HG03521 (cell line): ENCODE data around the gene ARHGAP36.

ENCODE experiments used
- ATAC-seq: cut with Tn5 transposase; IDR thresholded peaks from one replicate; pipeline ENCODE4 v1.9.1; 2021; ENCODE audit warnings: mild to moderate bottlenecking, moderate library complexity; ENCODE audit not compliant: unreplicated experiment

The ARHGAP36 gene

DNA sequence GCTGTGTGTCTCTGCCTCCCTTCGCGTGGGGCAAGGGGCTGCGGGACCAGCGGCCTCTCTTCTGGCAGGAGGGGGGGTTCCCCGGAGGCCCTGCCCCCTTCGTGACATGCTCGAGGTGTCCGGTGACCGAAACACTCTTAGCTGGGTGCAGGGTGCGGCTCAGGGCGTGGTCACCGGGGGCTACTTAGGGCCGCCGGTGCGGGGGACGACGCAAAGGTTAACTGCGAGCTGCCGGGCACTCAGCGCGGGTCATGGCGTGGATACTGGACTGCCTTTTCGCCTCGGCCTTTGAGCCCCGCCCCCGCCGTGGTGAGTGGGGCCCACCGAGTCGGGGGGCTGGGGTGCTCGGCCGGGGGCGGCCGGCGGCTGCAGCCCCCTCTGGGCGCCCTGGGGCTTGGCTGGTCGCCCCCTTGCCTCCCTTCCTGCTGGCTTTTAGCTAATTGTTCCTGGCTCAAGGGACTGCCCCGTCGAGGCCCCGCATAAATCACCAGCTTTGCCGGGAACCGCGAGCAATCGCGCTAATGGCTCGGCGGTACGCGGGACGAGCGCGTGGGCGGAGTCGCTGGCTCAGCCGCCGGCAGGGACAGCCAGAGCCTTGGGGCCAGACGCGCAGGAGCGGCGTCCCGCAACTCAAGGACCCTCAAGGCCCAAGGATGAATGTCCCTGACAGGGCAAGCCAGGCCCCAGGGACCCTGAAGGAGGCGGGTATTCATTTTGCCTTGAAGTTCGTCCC, at the start of gene ARHGAP36:
TSS of gene ARHGAP36 (plus strand) at position 211 of the 733 bp plus-strand sequence. CDS start 23,320 bp downstream, outside the sequence.
- ATAC-seq = no peak

DNA sequence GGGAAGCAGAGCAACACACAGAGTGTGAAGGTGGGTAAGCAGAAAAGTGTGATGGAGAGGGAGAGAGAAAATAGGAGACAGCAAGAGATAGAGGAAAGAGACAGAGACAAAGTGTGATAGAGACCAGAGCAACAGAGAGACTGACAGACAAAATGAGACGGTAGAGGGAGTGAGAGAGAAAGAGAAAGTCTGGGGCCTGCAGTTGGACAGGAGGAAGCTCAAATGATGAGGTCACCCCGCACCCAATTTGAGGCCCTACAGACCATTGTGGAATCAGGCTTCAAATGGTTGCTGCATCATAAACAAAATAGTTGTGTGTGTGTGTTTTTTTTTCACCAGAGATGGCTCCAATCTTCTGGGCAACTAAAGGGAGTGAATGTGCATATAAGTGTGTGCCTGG, 48.0 kb upstream of the ARHGAP36 start:
- ATAC-seq = no peak

GRCh38 chrX:131025336-131025735, 32.8 kb upstream of the ARHGAP36 start:
- ATAC-seq = no peak

DNA sequence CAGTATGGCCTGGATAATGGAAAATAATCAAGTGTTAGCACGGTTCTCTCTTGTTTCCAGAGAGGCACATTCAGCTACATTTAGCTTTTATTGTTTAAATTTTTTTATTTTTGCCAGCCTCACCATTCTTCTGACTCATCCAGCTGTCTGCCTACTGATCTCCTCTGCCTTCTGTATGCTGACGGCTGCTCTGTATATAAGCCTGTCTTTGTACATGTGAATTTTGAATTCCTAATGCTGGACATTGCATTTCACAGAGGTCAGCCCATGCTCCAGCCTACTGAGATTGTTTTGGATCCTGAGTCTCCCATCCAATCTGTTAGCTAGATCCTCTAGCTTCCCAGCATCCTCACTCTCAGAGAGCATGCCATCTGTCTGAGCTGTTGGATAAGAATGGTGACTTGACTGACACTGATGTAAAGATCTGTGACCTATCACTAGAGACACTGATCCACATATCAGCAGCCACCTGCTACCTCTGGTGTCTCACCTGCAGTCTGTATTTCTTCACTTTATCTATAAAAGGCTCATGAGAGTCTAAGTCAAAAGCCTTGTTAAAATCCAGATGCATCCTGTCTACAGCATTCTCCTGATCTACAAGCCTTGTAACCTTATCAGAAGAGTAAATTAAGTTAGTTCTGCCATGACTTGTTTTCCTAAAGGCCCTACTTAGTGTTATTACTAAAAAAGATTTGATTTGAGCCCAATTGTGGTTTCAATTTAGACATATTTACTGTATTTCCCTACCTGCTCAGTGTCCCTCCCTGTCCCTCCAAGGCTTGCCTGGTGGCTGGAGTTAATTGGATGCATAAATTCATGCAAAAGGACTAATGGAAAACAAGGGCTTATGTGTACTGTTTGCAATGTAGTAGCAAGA, 25.6 kb upstream of the ARHGAP36 start:
- ATAC-seq = no peak

DNA sequence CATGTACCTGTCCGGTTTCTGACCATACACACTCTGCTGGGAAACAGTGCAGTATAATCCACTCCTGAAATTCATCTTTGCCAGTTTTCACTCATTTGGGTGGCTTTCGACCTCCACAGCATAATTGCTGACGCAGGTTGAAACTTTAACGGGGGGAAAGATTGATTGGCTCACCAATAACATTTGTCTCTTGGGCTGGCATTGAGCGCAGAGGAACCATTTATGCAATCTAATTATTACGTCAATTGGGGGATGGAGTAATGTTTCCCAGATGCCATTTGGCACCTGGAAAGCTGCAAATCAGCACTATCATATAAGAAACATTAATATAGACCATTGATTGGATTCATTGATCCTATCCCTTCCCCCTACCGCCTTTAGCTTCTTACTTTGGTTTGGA, 24.1 kb upstream of the ARHGAP36 start:
- no peak for ATAC-seq

DNA sequence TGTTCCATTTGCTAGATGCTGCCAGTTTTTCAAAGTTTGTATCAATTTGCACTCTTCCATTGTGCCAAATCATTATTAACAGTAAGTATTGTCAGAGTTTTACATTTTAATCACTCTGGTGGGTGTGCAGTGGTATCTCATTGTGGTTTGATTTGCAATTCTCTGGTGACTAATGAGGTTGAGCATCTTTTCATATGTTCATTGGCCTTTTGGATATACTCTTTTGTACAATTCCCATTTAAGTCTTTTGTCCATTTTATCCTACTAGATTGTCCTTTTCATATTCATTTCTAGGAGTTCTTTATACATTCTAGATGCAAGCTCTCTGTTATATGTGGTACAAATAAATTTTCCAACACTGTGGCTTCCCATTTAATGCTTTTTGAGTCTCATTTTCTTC, 17.4 kb upstream of the ARHGAP36 start:
- no peak for ATAC-seq

DNA sequence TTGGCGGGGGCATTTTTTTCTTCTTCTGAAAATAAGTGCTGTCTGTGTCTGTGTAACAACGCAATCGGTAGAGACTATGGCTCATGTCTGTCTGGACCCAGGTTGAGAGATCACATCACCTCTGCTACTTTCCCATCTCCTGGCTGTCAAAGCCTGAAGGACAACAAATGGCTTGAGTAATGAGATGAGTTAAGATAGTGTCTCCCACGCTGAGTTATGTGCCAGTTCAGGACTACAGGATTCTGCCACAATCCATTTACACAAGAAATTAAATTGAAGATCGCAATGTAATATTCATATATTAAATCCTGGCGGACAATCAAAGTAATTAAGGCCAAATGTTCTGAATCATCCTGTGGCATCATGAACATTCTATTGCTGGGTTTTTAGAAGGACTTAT, 16.5 kb upstream of the ARHGAP36 start:
- ATAC-seq = no peak

DNA sequence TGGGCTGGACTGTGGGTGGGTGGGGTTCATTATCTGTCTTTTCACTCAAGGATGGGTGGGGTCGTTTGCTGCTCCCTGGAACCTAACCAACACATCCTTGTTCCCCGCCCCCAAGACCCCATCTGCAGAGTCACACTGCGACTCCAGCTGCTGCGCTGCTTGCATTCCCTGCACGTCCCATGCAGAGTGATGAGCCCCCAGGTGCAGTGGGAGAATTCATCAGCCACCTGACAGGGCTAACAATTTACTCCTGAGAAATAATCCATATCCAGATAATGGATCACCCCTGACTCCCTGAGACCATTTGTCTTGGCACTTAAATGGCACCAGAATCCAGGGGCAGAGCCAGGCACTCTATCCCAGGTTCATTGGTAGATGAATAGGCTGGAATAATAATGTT, 12.4 kb upstream of the ARHGAP36 start:
- no peak for ATAC-seq

- no peak for ATAC-seq
These were observed 11.6 kb upstream of the ARHGAP36 start for GRCh38 chrX:131046596-131046995.

DNA sequence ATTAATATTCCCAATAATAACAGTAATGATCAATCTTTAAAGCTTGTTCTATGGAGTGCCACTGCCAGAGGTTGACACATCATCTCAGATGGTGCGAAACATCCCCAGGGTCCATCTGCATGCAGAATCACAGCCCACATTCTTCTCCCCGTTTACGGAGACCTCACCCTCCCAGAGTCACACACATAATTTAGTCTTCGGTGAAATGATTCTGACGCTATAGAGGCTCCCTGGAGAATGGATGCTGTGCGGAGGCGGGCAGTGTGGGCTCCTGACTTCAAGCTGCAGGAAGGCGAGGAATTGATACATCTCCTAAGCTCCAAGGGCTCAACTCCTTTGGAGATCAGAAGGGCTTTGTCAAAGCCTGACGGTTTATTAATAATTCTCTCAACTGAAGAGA, 11.0 kb upstream of the ARHGAP36 start:
- ATAC-seq = no peak

- ATAC-seq = no peak
These were observed 5.1 kb upstream of the ARHGAP36 start for GRCh38 chrX:131053076-131053475.

GRCh38 chrX:131054906-131055305, 3.2 kb upstream of the ARHGAP36 start:
- ATAC-seq = no peak

DNA sequence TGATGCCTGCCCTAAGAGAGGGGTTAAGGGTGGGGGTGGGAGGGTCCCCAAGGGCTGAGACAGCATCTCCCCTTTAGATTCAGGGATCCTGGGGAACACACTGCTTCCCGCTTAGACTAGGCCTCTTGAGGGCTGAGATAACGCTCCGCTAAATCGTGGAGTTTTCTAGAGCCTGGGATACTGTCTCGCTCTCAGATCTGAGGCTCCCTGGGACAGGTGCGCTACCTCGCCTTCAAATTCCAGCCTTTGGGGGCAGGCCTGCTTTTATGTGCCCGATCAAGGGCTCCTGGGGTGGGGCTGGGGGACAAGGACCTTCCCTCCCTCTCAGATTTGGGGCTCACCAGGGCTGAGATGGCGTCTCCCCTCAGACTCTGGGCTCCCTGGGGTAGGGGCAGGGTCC, 440 bp upstream of the ARHGAP36 start:
- ATAC-seq = no peak

DNA sequence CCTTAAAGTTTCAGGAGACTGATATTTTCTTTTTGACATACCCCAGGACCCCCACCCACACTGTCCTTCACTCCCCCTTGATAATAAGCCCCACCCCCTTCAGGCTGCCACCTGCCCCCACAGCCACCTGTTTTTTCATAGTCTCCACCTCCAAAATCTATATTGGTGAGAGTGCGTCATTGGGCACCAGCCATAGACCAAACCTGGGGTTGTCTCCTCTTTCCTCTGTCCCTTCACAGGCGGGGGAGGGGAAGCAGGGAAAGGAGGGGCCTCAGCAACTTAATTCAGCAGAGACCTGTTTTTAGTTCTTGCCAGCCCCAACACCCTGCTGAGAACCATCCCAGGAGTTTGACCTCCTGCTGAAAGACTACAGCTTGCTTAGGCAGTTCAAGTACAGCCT, 1.1 kb downstream of the ARHGAP36 start:
- no peak for ATAC-seq

GRCh38 chrX:131060147-131060546, 2.0 kb downstream of the ARHGAP36 start:
- no peak for ATAC-seq

- ATAC-seq = no peak
These were observed 3.2 kb downstream of the ARHGAP36 start for GRCh38 chrX:131061306-131061705.

DNA sequence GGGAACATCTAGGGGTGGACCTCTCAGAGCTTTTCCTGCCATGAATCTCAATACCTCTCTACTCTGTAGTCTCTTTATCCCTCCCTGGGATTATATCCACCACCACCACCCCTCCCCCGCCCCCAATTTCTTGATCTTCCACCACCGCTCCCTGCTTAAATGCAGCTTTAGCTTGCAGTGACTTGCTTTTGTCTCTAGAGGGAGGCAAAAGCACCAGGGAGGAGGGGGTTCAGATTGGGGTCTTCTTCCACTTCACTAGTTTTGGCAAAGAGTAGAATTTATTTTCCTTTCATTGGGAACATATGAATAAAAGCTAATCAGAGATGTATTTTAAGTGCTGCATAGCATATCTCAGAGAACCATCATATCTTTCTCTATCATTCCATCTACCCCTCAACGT, 5.5 kb downstream of the ARHGAP36 start:
- ATAC-seq = no peak

- ATAC-seq = no peak
These were observed 8.1 kb downstream of the ARHGAP36 start for GRCh38 chrX:131066237-131066636.

DNA sequence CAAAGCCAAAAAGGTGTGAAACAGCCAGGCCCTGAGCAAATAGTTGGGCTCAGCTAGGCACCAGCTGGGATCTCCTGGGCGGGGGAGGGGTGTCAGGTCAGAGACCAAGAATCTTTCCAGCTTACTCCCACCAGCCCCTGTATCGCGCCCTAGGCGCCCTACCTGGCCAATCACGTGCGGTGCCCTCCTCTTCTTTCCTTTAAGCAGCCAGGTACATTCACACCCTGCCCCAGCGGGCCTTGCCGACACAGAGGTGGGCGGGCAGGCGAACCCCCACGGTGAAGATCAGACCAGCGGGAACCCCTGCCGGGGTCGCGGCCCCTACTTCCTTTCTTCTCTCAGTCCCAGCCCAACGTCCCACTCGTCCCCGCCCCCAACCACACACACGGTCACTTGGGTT, 9.1 kb downstream of the ARHGAP36 start:
- no peak for ATAC-seq

- ATAC-seq = no peak
These were observed 9.9 kb downstream of the ARHGAP36 start for GRCh38 chrX:131067846-131068745.
